H4 (cell line): Measurements from ENCODE around the gene UBE2D3. TPM values are rescaled to one million over a fixed set of nuclear protein-coding genes. Genes with fewer than 3 reads are reported as not detected.

Source experiments
- DNase-seq: peaks from one replicate; pipeline ENCODE4 v3.0.0-alpha.2; 2015; ENCODE audit warnings: low spot score
- total RNA-seq: library from RNA; depleted of rRNA; stranded (reverse); fragments of >200 nt; shearing (Covaris generic); gene quantifications from 2 replicates; pipeline ENCODE4 v1.2.3, GENCODE V29; 2014

UBE2D3 gene
- total RNA-seq, 1 experiment from 2014 or later = 525 TPM

GRCh38 chr4:102791318-102791835, 36.0 kb downstream of the UBE2D3 start:
- no peak for DNase-seq

- peak; percentile 32 for DNase-seq
Measured at GRCh38 chr4:102789317-102789717, 38.0 kb downstream of the UBE2D3 start.

GRCh38 chr4:102787944-102788343, 39.4 kb downstream of the UBE2D3 start:
- DNase-seq = no peak

GRCh38 chr4:102787096-102787881, 40.1 kb downstream of the UBE2D3 start:
- peak; percentile 37 for DNase-seq

- no peak for DNase-seq
Measured at GRCh38 chr4:102786279-102786678, 41.1 kb downstream of the UBE2D3 start.

GRCh38 chr4:102783006-102783405, 44.3 kb downstream of the UBE2D3 start:
- DNase-seq = no peak

GRCh38 chr4:102781570-102781969, 45.8 kb downstream of the UBE2D3 start:
- DNase-seq = no peak

- peak; percentile 13 for DNase-seq
Measured at GRCh38 chr4:102780476-102781144, 46.7 kb downstream of the UBE2D3 start.

- DNase-seq = no peak
Measured at GRCh38 chr4:102779204-102779603, 48.1 kb downstream of the UBE2D3 start.

- DNase-seq = no peak
Measured at GRCh38 chr4:102778720-102779119, 48.6 kb downstream of the UBE2D3 start.

GRCh38 chr4:102775805-102776204, 51.5 kb downstream of the UBE2D3 start:
- no peak for DNase-seq

- DNase-seq = no peak
Measured at GRCh38 chr4:102774254-102774653, 53.1 kb downstream of the UBE2D3 start.

- no peak for DNase-seq
Measured at GRCh38 chr4:102772738-102773340, 54.5 kb downstream of the UBE2D3 start.

- no peak for DNase-seq
Measured at GRCh38 chr4:102764901-102765300, 62.5 kb downstream of the UBE2D3 start.

GRCh38 chr4:102761906-102762305, 65.4 kb downstream of the UBE2D3 start:
- no peak for DNase-seq

GRCh38 chr4:102761296-102761701, 66.1 kb downstream of the UBE2D3 start:
- DNase-seq = no peak

GRCh38 chr4:102760645-102761295, 66.6 kb downstream of the UBE2D3 start, which contains the start of gene MANBA:
Gene MANBA (minus strand): TSS chr4:102760968. CDS start chr4:102760894, 74 bp downstream.
- DNase-seq = peak; percentile 64

- peak; percentile 23 for DNase-seq
Measured at GRCh38 chr4:102759831-102760644, 67.3 kb downstream of the UBE2D3 start.

GRCh38 chr4:102758241-102759160, 68.8 kb downstream of the UBE2D3 start:
- no peak for DNase-seq

GRCh38 chr4:102757681-102758080, 69.7 kb downstream of the UBE2D3 start:
- DNase-seq = no peak
